Airway epithelial cell (primary cell): ENCODE data around the gene ERAL1. TPM values are rescaled to one million over a fixed set of nuclear protein-coding genes. Genes with fewer than 3 reads are reported as not detected.

Experiments used
- total RNA-seq: library from RNA; depleted of rRNA; stranded (reverse); fragments of >200 nt; gene quantifications from 2 replicates; pipeline ENCODE4 v1.2.3, GENCODE V29; 2015

Gene ERAL1
- 59.0 and 60.8 TPM in 2 replicates for total RNA-seq

GRCh38 chr17:28854457-28855335 lies at the start of gene ERAL1:
ERAL1 (plus strand) TSS chr17:28855016; CDS start chr17:28855035, 19 bp downstream.

DNA sequence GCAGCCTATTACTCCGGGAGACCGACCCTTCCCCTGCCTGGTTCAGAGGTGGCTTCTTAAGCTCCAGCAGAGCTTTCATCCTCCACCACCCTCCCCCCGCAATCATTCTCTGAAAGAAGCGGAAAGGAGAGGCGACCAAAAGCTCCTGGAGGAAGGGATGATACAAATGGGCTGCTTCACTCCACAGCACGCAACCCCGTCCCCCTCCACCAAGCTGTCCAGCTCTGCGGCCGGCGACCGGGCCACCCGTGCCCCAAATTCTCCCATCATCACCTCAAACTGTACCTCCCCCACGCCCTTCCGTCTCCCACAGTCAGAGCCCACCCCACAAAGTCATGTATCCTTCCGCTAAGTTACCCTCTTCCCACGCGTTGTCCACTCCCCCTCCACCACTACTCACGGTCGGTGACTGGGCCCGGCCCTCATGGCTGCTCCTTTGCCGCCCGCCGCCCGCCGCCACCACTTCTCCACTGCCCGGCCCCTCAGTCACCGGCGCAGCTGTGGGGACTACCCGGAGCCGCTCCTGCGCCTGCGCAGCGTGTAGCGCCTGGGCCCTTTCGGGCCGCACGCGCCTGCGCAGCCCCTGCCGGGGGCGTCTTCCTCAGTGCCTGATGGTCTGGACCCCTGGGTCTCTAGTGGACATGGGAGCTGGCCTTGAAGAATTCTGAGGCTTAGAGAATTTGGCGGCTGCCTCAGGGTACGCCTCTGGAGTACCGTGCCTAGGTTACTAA lies 12.4 kb upstream of the ERAL1 start, which contains the start of gene FAM222B:
FAM222B (minus strand) TSS at position 509 of the 731 bp plus-strand sequence. CDS start 76,123 bp downstream, outside the sequence.

GRCh38 chr17:28896884-28897768 lies 42.3 kb downstream of the ERAL1 start, which contains the start of gene FLOT2:
FLOT2 (minus strand) TSS chr17:28897733; CDS start chr17:28897574, 159 bp downstream.

GRCh38 chr17:28902819-28903545 lies 48.2 kb downstream of the ERAL1 start, which contains the start of gene DHRS13:
DHRS13 (minus strand) TSS chr17:28903079; CDS start chr17:28902944, 135 bp downstream.

Other genes starting within 250 kb of the ERAL1 start
- gene RSKR, start 240.8 kb upstream of the ERAL1 start, total RNA-seq: 0.84 and 4.4 TPM in 2 replicates
- gene BLTP2, start 209.9 kb upstream of the ERAL1 start, total RNA-seq: 104 and 127 TPM in 2 replicates
- gene SDF2, start 193.1 kb upstream of the ERAL1 start, total RNA-seq: 35.0 and 44.7 TPM in 2 replicates
- 18.6 and 27.9 TPM in 2 replicates for gene SUPT6H, start 192.8 kb upstream of the ERAL1 start, total RNA-seq
- gene PROCA1, start 143.1 kb upstream of the ERAL1 start, total RNA-seq: 0.21 and 2.6 TPM in 2 replicates
- 214 and 300 TPM in 2 replicates for gene RAB34, start 137.1 kb upstream of the ERAL1 start, total RNA-seq
- gene RPL23A, start 135.0 kb upstream of the ERAL1 start, total RNA-seq: 645 and 883 TPM in 2 replicates
- gene TLCD1, start 128.8 kb upstream of the ERAL1 start, total RNA-seq: 20.2 and 23.5 TPM in 2 replicates
- 1.8 and 2.4 TPM in 2 replicates for gene NEK8, start 126.2 kb upstream of the ERAL1 start, total RNA-seq
- gene TRAF4, start 111.0 kb upstream of the ERAL1 start, total RNA-seq: 78.0 and 82.7 TPM in 2 replicates
- 12.4 and 17.6 TPM in 2 replicates for gene FAM222B, start 12.2 kb upstream of the ERAL1 start, total RNA-seq
- gene FLOT2, start 42.7 kb downstream of the ERAL1 start, total RNA-seq: 58.8 and 70.7 TPM in 2 replicates
- 11.6 and 12.9 TPM in 2 replicates for gene DHRS13, start 48.1 kb downstream of the ERAL1 start, total RNA-seq
- gene PHF12, start 96.5 kb downstream of the ERAL1 start, total RNA-seq: 15.3 and 19.5 TPM in 2 replicates
- gene SEZ6, start 151.0 kb downstream of the ERAL1 start, total RNA-seq: not detected in 2 replicates
- gene PIPOX, start 188.1 kb downstream of the ERAL1 start, total RNA-seq: 1.1 TPM in 1 of 2 replicates, not detected in the other